ENCODE measurements around the gene TTC16. TPM values are rescaled to one million over a fixed set of nuclear protein-coding genes. Genes with fewer than 3 reads are reported as not detected.

Gene TTC16
- total RNA-seq, 4 donors from 2014 or later, result 0.16 to 0.21 TPM; not detected in 2

- TF ChIP-seq POLR2AphosphoS5 (IDR thresholded peaks at IDR 0.05) (no peak), EP300 (IDR thresholded peaks at IDR 0.05) (no peak), POLR2A (IDR thresholded peaks at IDR 0.05) (no peak), CTCF (IDR thresholded peaks at IDR 0.05) (no peak)
- Histone ChIP-seq H3K36me3 (no peaks in the 10 kb centered on the region), H3K27me3 (no peaks in the 10 kb centered on the region), H3K4me3 (peak overlapping the region; percentile 70), H3K9me3 (no peaks in the 10 kb centered on the region), H3K27ac (no peak overlapping the region), H3K4me1 (peaks cover 20% of the 10 kb centered on the region)
- 86% methylated on average over 2 of the region's 9 CpGs for WGBS
- DNase-seq (ENCODE audit: low spot score in 2 of 2), result no peak
These were observed 533 bp downstream of the TTC16 start for GRCh38 chr9:127716412-127716811.

GRCh38 chr9:127717766-127718165 is 1.9 kb downstream of the TTC16 start:
- TF ChIP-seq CTCF (IDR thresholded peaks at IDR 0.05) (no peak), POLR2AphosphoS5 (IDR thresholded peaks at IDR 0.05) (no peak), POLR2A (IDR thresholded peaks at IDR 0.05) (no peak), EP300 (IDR thresholded peaks at IDR 0.05) (no peak)
- 89% methylated on average over 5 of the region's 5 CpGs for WGBS
- DNase-seq (ENCODE audit: low spot score in 2 of 2), result no peak

GRCh38 chr9:127720031-127720864 is 4.4 kb downstream of the TTC16 start:
- H3K4me1 ChIP-seq, result peaks cover 27% of the 10 kb centered on the region
- H3K9me3 ChIP-seq, result no peaks in the 10 kb centered on the region
- H3K27me3 ChIP-seq, result no peaks in the 10 kb centered on the region
- WGBS, result 87% methylated on average over 10 of the region's 12 CpGs
- no peak for TF ChIP-seq POLR2A (IDR thresholded peaks at IDR 0.05)
- no peak for TF ChIP-seq POLR2AphosphoS5 (IDR thresholded peaks at IDR 0.05)
- H3K36me3 ChIP-seq, result no peaks in the 10 kb centered on the region
- H3K4me3 ChIP-seq, result no peak overlapping the region
- no peak overlapping the region for H3K27ac ChIP-seq
- DNase-seq (ENCODE audit: low spot score in 2 of 2), result no peak

More at GRCh38 chr9:127717766-127718165, 1.9 kb downstream of the TTC16 start:
- no peak overlapping the region for H3K27ac ChIP-seq
- H3K36me3 ChIP-seq, result no peaks in the 10 kb centered on the region
- H3K27me3 ChIP-seq, result no peaks in the 10 kb centered on the region
- H3K9me3 ChIP-seq, result no peaks in the 10 kb centered on the region
- H3K4me3 ChIP-seq, result no peak overlapping the region
- H3K4me1 ChIP-seq, result peaks cover 20% of the 10 kb centered on the region

- Histone ChIP-seq H3K36me3 (no peaks in the 10 kb centered on the region), H3K4me3 (no peak overlapping the region), H3K9me3 (no peaks in the 10 kb centered on the region), H3K27me3 (no peaks in the 10 kb centered on the region), H3K4me1 (peaks cover 27% of the 10 kb centered on the region), H3K27ac (no peak overlapping the region)
- no peak for DNase-seq (ENCODE audit: low spot score in 2 of 2)
- no peak for TF ChIP-seq CTCF (IDR thresholded peaks at IDR 0.05)
- TF ChIP-seq POLR2AphosphoS5 (IDR thresholded peaks at IDR 0.05), result no peak
- TF ChIP-seq EP300 (IDR thresholded peaks at IDR 0.05), result no peak
These were observed 5.0 kb downstream of the TTC16 start for GRCh38 chr9:127720865-127721227.

- 9% methylated on average over 4 of the region's 11 CpGs for WGBS
- Histone ChIP-seq H3K9me3 (no peaks in the 10 kb centered on the region), H3K36me3 (no peaks in the 10 kb centered on the region), H3K27me3 (no peaks in the 10 kb centered on the region), H3K4me3 (no peak overlapping the region), H3K4me1 (peaks cover 22% of the 10 kb centered on the region), H3K27ac (peak overlapping the region; percentile 19)
- TF ChIP-seq POLR2A (IDR thresholded peaks at IDR 0.05) (no peak), CTCF (IDR thresholded peaks at IDR 0.05) (no peak), EP300 (IDR thresholded peaks at IDR 0.05) (no peak), POLR2AphosphoS5 (IDR thresholded peaks at IDR 0.05) (no peak)
- no peak for DNase-seq (ENCODE audit: low spot score in 2 of 2)
These were observed 5.5 kb downstream of the TTC16 start for GRCh38 chr9:127721391-127721821.

All from suprapubic skin (tissue), 4 donors.